Hepatocyte (in vitro differentiated cells): ENCODE data around the gene SLC5A12. TPM values are rescaled to one million over a fixed set of nuclear protein-coding genes. Genes with fewer than 3 reads are reported as not detected.

Experiments
- DNase-seq: peaks from one replicate; pipeline ENCODE4 v3.0.0-alpha.2; 2016; ENCODE audit warnings: low spot score
- H2AFZ ChIP-seq: fragments of 200-600 bp; sonication (generic); 2 replicates; pipeline ENCODE4 v1.6.0; 2016; ENCODE audit warnings: antibody characterized with exemption, mild to moderate bottlenecking
- H3K27ac ChIP-seq: fragments of 200-600 bp; sonication (generic); 2 replicates; pipeline ENCODE4 v1.5.1; 2016; ENCODE audit warnings: mild to moderate bottlenecking
- H3K27me3 ChIP-seq: fragments of 200-600 bp; sonication (generic); 2 replicates; pipeline ENCODE4 v1.6.1; 2016
- H3K36me3 ChIP-seq: fragments of 200-600 bp; sonication (generic); replicated peaks from 2 replicates; pipeline ENCODE4 v1.5.1; 2016; ENCODE audit warnings: low read depth; ENCODE audit not compliant: insufficient read depth
- H3K4me1 ChIP-seq: fragments of 200-600 bp; sonication (generic); 2 replicates; pipeline ENCODE4 v1.5.1; 2016; ENCODE audit warnings: mild to moderate bottlenecking, moderate library complexity; ENCODE audit not compliant: insufficient read depth
- H3K4me2 ChIP-seq: fragments of 200-600 bp; sonication (generic); 2 replicates; pipeline ENCODE4 v1.6.0; 2016
- H3K4me3 ChIP-seq: fragments of 200-600 bp; sonication (generic); 2 replicates; pipeline ENCODE4 v1.5.1; 2016; ENCODE audit warnings: mild to moderate bottlenecking
- H3K79me2 ChIP-seq: fragments of 200-600 bp; sonication (generic); 2 replicates; pipeline ENCODE4 v1.6.0; 2017; ENCODE audit warnings: mild to moderate bottlenecking
- H3K9me2 ChIP-seq: fragments of 200-600 bp; sonication (generic); replicated peaks from 2 replicates; pipeline ENCODE4 v1.6.0; 2017; ENCODE audit warnings: mild to moderate bottlenecking; ENCODE audit not compliant: insufficient read depth
- H3K9me3 ChIP-seq: fragments of 200-600 bp; sonication (generic); 2 replicates; pipeline ENCODE4 v1.5.1; 2016; ENCODE audit warnings: low read depth, mild to moderate bottlenecking
- H4K20me1 ChIP-seq: fragments of 200-600 bp; sonication (generic); 2 replicates; pipeline ENCODE4 v1.6.0; 2016; ENCODE audit warnings: mild to moderate bottlenecking; ENCODE audit not compliant: insufficient read depth, poor library complexity, severe bottlenecking
- CTCF ChIP-seq: fragments of 200-600 bp; sonication (generic); IDR thresholded peaks from 2 replicates; pipeline ENCODE4 v1.5.1; 2016; ENCODE audit warnings: antibody characterized with exemption, mild to moderate bottlenecking; ENCODE audit not compliant: poor library complexity
- EZH2 ChIP-seq: fragments of 200-600 bp; sonication (generic); IDR thresholded peaks from 2 replicates; pipeline ENCODE4 v1.6.1; 2016; ENCODE audit warnings: antibody characterized with exemption, mild to moderate bottlenecking, borderline replicate concordance
- EZH2phosphoT487 ChIP-seq: fragments of 200-600 bp; sonication (generic); IDR thresholded peaks from one replicate; pipeline ENCODE4 v1.6.1; 2018; ENCODE audit warnings: antibody characterized with exemption, mild to moderate bottlenecking, low read depth, moderate library complexity; ENCODE audit not compliant: unreplicated experiment, severe bottlenecking
- WGBS: methylation state at CpG from one replicate; pipeline ENCODE4 v1.1.6; 2016; ENCODE audit warnings: low lambda C conversion rate; ENCODE audit errors: missing lambda C conversion rate; 5-methylcytosine and 5-hydroxymethylcytosine counted together
- polyA plus RNA-seq: library from polyadenylated mRNA; unstranded; fragments of >200 nt; fragmentation: Nextera tagmentation; extraction: Ambion mirVana; gene quantifications from 2 replicates; pipeline ENCODE4 v1.2.1, GENCODE V29; 2016
- total RNA-seq: library from RNA; depleted of rRNA; stranded (reverse); fragments of >200 nt; gene quantifications from 2 replicates; pipeline ENCODE4 v1.2.3, GENCODE V29; 2014

SLC5A12 gene
- total and polyA plus RNA-seq, 2 experiments from 2014 or later: 37.8 to 41.9 TPM

GRCh38 chr11:26765323-26765722 lies 43.5 kb upstream of the SLC5A12 start:
- no peak for TF ChIP-seq EZH2
- 93% methylated on average over 3 of the region's 3 CpGs for WGBS
- H3K4me3 ChIP-seq: no peak overlapping the region
- no peak overlapping the region for H3K27ac ChIP-seq
- no peaks in the 10 kb centered on the region for H3K4me1 ChIP-seq
- H3K9me3 ChIP-seq: no peaks in the 10 kb centered on the region
- H3K36me3 ChIP-seq: no peaks in the 10 kb centered on the region
- no peaks in the 10 kb centered on the region for H3K27me3 ChIP-seq
- no peaks in the 10 kb centered on the region for H4K20me1 ChIP-seq
- no peaks in the 10 kb centered on the region for H3K79me2 ChIP-seq
- H3K4me2 ChIP-seq: no peak overlapping the region
- no peak overlapping the region for H2AFZ ChIP-seq
- DNase-seq: no peak
- no peaks in the 10 kb centered on the region for H3K9me2 ChIP-seq

GRCh38 chr11:26764825-26765224 lies 43.0 kb upstream of the SLC5A12 start:
- TF ChIP-seq EZH2 (no peak), EZH2phosphoT487 (no peak), CTCF (no peak)
- Histone ChIP-seq H3K36me3 (no peaks in the 10 kb centered on the region), H3K9me3 (no peaks in the 10 kb centered on the region), H3K4me1 (no peaks in the 10 kb centered on the region), H2AFZ (no peak overlapping the region), H3K9me2 (no peaks in the 10 kb centered on the region), H3K4me2 (no peak overlapping the region), H3K27me3 (no peaks in the 10 kb centered on the region), H4K20me1 (no peaks in the 10 kb centered on the region), H3K27ac (no peak overlapping the region), H3K79me2 (no peaks in the 10 kb centered on the region), H3K4me3 (no peak overlapping the region)
- 83% methylated on average over 3 of the region's 3 CpGs for WGBS
- DNase-seq: no peak

- WGBS: 98% methylated on average over 5 of the region's 5 CpGs
- no peak for DNase-seq
- H3K4me3 ChIP-seq: no peak overlapping the region
These were observed 42.5 kb upstream of the SLC5A12 start for GRCh38 chr11:26764315-26764714.

GRCh38 chr11:26762089-26762488 lies 40.2 kb upstream of the SLC5A12 start:
- H4K20me1 ChIP-seq: no peaks in the 10 kb centered on the region
- TF ChIP-seq CTCF (no peak), EZH2phosphoT487 (no peak)
- no peaks in the 10 kb centered on the region for H3K36me3 ChIP-seq
- H3K79me2 ChIP-seq: no peaks in the 10 kb centered on the region
- H3K27me3 ChIP-seq: no peaks in the 10 kb centered on the region
- no peak overlapping the region for H3K4me2 ChIP-seq
- H2AFZ ChIP-seq: no peak overlapping the region
- H3K27ac ChIP-seq: no peak overlapping the region
- H3K9me2 ChIP-seq: no peaks in the 10 kb centered on the region
- 79% methylated on average over 5 of the region's 5 CpGs for WGBS
- no peak overlapping the region for H3K4me3 ChIP-seq
- DNase-seq: no peak
- H3K4me1 ChIP-seq: no peaks in the 10 kb centered on the region
- no peaks in the 10 kb centered on the region for H3K9me3 ChIP-seq

More at GRCh38 chr11:26764315-26764714, 42.5 kb upstream of the SLC5A12 start:
- no peaks in the 10 kb centered on the region for H3K27me3 ChIP-seq
- no peaks in the 10 kb centered on the region for H3K79me2 ChIP-seq
- no peak for TF ChIP-seq EZH2
- no peak for TF ChIP-seq CTCF
- no peak for TF ChIP-seq EZH2phosphoT487
- no peak overlapping the region for H3K4me2 ChIP-seq
- H3K9me2 ChIP-seq: no peaks in the 10 kb centered on the region
- no peak overlapping the region for H2AFZ ChIP-seq
- no peaks in the 10 kb centered on the region for H3K36me3 ChIP-seq
- no peak overlapping the region for H3K27ac ChIP-seq
- no peaks in the 10 kb centered on the region for H3K9me3 ChIP-seq
- H3K4me1 ChIP-seq: no peaks in the 10 kb centered on the region
- no peaks in the 10 kb centered on the region for H4K20me1 ChIP-seq
